A673 (cell line): ENCODE data around the gene FILIP1.

ENCODE experiments used
- CTCF ChIP-seq: fragments of 300-800, 200-600 bp; sonication (generic); conservative IDR thresholded peaks from 2 replicates; pipeline ENCODE4 v1.5.1; 2017; ENCODE audit warnings: low read depth, mild to moderate bottlenecking, antibody characterized with exemption, low read length, moderate library complexity, mixed read lengths
- EZH2 ChIP-seq: fragments of 200-600 bp; sonication (generic); IDR thresholded peaks from 2 replicates; pipeline ENCODE4 v1.6.1; 2017; ENCODE audit warnings: borderline replicate concordance, low read depth, mild to moderate bottlenecking, mixed read lengths, antibody characterized with exemption, low read length; ENCODE audit not compliant: poor library complexity, severe bottlenecking

GRCh38 chr6:75419980-75420379 is 73.6 kb downstream of the FILIP1 start:
- TF ChIP-seq CTCF (no peak), EZH2 (no peak)
